DND-41 (cell line): ENCODE measurements around the gene ECE2.

ENCODE experiments used
- ATAC-seq: fragments of 200-7000 bp; cut with Tn5 transposase; 3 replicates; pipeline ENCODE4 v1.9.1; 2021; ENCODE audit warnings: low read depth; ENCODE audit not compliant: insufficient read depth
- DNase-seq: peaks from one replicate; pipeline ENCODE4 v3.0.0-alpha.2; 2020
- H2AFZ ChIP-seq: 2 replicates; pipeline ENCODE4 v1.6.0; 2012; ENCODE audit warnings: low read depth, low read length
- H3K27ac ChIP-seq: 2 replicates; pipeline ENCODE4 v1.5.1; 2012; ENCODE audit warnings: low read length, inconsistent platforms
- H3K27me3 ChIP-seq: fragments of 200-600 bp; sonication (generic); 2 replicates; pipeline ENCODE4 v1.6.0; 2012; ENCODE audit warnings: low read length, mild to moderate bottlenecking, inconsistent platforms; ENCODE audit not compliant: insufficient read depth, poor library complexity
- H3K36me3 ChIP-seq: 2 replicates; pipeline ENCODE4 v1.5.1; 2012; ENCODE audit warnings: low read length, inconsistent platforms; ENCODE audit not compliant: insufficient read depth
- H3K4me1 ChIP-seq: 2 replicates; pipeline ENCODE4 v1.5.1; 2012; ENCODE audit warnings: mild to moderate bottlenecking, low read length; ENCODE audit not compliant: insufficient read depth
- H3K4me2 ChIP-seq: 2 replicates; pipeline ENCODE4 v1.6.0; 2012; ENCODE audit warnings: mild to moderate bottlenecking, moderate library complexity, low read length, inconsistent platforms; ENCODE audit not compliant: insufficient read depth
- H3K4me3 ChIP-seq, 2 experiments: fragments of 200-600 bp in 1 of 2; shearing (Covaris generic) in 1 of 2; 2 replicates each; pipeline ENCODE4 v1.5.1; 2012 to 2016; ENCODE audit warnings: inconsistent platforms in 2 of 2, low read length in 2 of 2, mild to moderate bottlenecking in 2 of 2, low read depth in 1 of 2, moderate library complexity in 1 of 2
- H3K79me2 ChIP-seq: 2 replicates; pipeline ENCODE4 v1.6.0; 2012; ENCODE audit warnings: low read length, inconsistent platforms; ENCODE audit not compliant: insufficient read depth
- H3K9ac ChIP-seq: 2 replicates; pipeline ENCODE4 v1.6.0; 2012; ENCODE audit warnings: low read depth, mild to moderate bottlenecking, inconsistent platforms, low read length, moderate library complexity
- H3K9me3 ChIP-seq: 2 replicates; pipeline ENCODE4 v1.5.1; 2012; ENCODE audit warnings: low read length, moderate library complexity, mild to moderate bottlenecking, inconsistent platforms; ENCODE audit not compliant: insufficient read depth, severe bottlenecking
- H4K20me1 ChIP-seq: 2 replicates; pipeline ENCODE4 v1.6.0; 2012; ENCODE audit warnings: low read length; ENCODE audit not compliant: insufficient read depth
- EZH2 ChIP-seq: IDR thresholded peaks from 3 replicates; pipeline ENCODE4 v1.6.1; 2012; ENCODE audit warnings: borderline replicate concordance, low read depth, mild to moderate bottlenecking, moderate library complexity, low read length, inconsistent platforms; ENCODE audit not compliant: severe bottlenecking
- TF ChIP-seq, protein P1 (sequence below): IDR thresholded peaks from 2 replicates; pipeline ENCODE4 v1.5.1; 2012; ENCODE audit warnings: borderline replicate concordance, low read length, moderate library complexity, mild to moderate bottlenecking; ENCODE audit not compliant: poor library complexity, severe bottlenecking; ENCODE audit errors: extremely low read depth

Gene ECE2

DNA sequence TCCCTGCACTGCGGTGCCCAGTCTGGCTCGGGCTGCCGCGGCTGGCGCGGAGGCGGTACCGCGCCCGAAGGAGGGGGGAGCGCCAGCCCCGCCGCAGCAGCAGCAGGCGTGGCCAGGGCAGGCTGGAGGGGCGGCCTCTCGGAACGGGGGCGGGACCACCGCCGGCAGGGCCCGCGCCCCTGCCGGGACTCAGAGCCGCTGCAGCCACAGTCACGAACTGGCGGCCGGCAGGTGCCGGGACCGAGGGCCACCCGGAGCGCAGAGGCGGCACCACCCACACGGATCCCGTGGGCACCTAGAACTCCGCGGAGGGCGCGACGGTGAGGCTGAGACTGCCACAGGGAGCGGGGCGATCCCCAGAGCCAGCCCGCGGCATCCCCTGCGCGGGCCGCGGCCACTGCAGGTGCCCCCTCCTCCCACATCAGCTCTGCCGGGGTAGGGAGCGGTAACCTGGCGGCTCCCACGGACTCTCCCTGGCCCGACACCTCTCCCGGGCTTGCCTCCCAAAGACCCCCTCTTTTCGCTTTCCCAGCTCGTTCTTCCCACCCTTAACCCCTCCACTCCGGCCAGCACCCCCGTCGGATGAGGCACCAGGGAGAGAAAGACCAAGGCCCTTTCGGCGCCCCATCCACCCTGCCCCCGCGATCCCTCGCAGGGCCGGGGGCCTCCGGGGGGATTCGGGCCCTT, 46.3 kb upstream of the ECE2 start, which contains the start of gene VWA5B2:
TSS of gene VWA5B2 (plus strand) at position 192 of the 687 bp plus-strand sequence. CDS start 944 bp downstream, outside the sequence.
- peak; percentile 97 for ATAC-seq
- Histone ChIP-seq H3K4me1 (peaks cover 18% of the 10 kb centered on the region), H3K36me3 (no peaks in the 10 kb centered on the region), H3K4me2 (peak within 1 kb of the TSS; percentile 84), H2AFZ (peak within 1 kb of the TSS; percentile 74), H3K27ac (no peak within 1 kb of the TSS), H3K9me3 (no peaks in the 10 kb centered on the region), H3K27me3 (peaks cover 45% of the 10 kb centered on the region), H4K20me1 (peaks cover 8% of the 10 kb centered on the region; the same call in 1 of the 2 replicates), H3K79me2 (no peaks in the 10 kb centered on the region), H3K9ac (peak within 1 kb of the TSS; percentile 41; the same call in 1 of the 2 replicates), H3K4me3 (peak within 1 kb of the TSS in 1 of 2 experiments; percentile 57; a peak in 3 of 4 replicates)
- TF ChIP-seq, protein P1, sequence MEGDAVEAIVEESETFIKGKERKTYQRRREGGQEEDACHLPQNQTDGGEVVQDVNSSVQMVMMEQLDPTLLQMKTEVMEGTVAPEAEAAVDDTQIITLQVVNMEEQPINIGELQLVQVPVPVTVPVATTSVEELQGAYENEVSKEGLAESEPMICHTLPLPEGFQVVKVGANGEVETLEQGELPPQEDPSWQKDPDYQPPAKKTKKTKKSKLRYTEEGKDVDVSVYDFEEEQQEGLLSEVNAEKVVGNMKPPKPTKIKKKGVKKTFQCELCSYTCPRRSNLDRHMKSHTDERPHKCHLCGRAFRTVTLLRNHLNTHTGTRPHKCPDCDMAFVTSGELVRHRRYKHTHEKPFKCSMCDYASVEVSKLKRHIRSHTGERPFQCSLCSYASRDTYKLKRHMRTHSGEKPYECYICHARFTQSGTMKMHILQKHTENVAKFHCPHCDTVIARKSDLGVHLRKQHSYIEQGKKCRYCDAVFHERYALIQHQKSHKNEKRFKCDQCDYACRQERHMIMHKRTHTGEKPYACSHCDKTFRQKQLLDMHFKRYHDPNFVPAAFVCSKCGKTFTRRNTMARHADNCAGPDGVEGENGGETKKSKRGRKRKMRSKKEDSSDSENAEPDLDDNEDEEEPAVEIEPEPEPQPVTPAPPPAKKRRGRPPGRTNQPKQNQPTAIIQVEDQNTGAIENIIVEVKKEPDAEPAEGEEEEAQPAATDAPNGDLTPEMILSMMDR, result peak; percentile 37
- TF ChIP-seq EZH2, result peak; percentile 72
- DNase-seq, result peak; percentile 79

DNA sequence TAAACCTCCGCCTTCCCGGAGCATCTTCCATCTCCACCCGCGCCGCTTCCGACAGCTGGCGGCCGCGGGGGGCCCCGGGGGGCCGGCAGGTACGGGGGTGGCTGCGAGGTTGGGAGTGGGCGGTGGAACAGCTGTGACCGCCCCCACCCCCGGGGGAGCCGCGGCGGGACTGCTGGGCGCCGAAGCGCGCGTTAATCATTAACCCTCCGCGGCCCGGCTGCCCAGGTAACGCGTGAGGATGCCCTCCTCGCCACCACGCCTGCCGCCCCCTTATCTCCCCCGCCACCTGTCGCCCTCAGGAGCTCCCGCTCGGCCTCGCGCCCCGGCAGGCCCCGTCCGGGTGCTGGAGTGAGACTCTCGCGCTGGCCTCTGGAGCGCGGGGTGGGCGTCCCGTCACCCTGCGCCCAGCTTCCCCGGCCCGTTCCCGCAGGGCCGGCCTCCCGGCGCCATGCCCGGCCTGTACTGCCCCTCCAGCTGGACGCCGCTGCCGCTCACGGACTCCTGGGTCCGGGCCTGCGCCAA, 45.7 kb upstream of the ECE2 start:
- H3K9ac ChIP-seq, result peak overlapping the region; percentile 41; the same call in 1 of the 2 replicates
- peaks cover 8% of the 10 kb centered on the region; the same call in 1 of the 2 replicates for H4K20me1 ChIP-seq
- peak overlapping the region in 1 of 2 experiments; percentile 57; a peak in 3 of 4 replicates for H3K4me3 ChIP-seq
- H3K36me3 ChIP-seq, result no peaks in the 10 kb centered on the region
- no peak for ATAC-seq
- peaks cover 44% of the 10 kb centered on the region for H3K27me3 ChIP-seq
- peaks cover 18% of the 10 kb centered on the region for H3K4me1 ChIP-seq
- H3K9me3 ChIP-seq, result no peaks in the 10 kb centered on the region
- TF ChIP-seq, protein P1, result no peak
- no peak for TF ChIP-seq EZH2
- no peak overlapping the region for H2AFZ ChIP-seq
- H3K79me2 ChIP-seq, result no peaks in the 10 kb centered on the region
- H3K4me2 ChIP-seq, result peak overlapping the region; percentile 84
- H3K27ac ChIP-seq, result no peak overlapping the region
- DNase-seq, result no peak

DNA sequence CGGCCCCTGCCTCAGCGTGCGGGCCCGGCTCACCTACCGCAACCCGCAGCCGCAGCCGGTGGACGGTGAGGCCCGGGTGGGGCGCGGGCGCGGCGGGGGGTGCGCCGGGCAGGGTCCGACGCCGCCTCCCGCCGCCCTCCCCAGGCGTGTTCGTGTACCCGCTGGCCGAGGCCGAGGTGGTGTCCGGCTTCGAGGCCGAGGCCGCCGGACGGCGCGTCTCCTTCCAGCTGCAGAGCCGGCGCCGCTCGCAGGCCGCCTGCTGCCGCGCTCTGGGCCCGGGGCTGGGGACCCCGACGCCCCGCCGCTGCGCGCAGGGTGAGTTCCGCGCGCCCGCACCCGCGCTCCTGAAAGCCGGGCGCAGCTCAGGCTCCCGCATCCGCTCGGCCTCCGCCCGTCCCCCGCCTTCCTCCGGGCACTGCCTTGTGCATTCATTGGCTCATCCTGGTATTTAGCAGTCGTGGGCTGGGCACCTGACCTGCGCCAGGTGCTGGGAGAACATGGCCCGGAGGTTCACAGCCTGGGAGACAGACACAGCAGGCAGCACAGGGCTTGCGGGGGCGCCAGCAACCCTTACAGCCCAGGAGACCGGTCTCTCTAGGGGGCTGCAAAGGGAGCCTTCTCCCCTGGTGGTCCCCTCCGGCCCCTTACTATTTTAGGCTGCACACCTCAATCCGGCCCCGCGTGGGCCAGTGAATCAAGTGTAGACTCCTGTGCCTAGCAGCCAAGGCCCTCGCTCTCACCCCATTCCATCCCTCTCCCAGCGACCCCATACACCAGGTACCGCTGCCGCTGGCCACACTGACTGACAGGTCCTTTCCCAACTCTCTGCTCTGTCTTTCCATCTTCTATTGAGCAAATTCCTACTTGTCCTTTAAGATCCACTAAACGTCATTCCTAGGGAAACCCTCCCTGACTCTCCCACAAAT, 45.0 kb upstream of the ECE2 start:
- Histone ChIP-seq H3K4me2 (no peak overlapping the region), H3K4me3 (no peak overlapping the region), H3K79me2 (no peaks in the 10 kb centered on the region), H3K36me3 (no peaks in the 10 kb centered on the region), H3K4me1 (peaks cover 18% of the 10 kb centered on the region), H3K27me3 (peaks cover 42% of the 10 kb centered on the region), H3K9ac (no peak overlapping the region), H3K27ac (no peak overlapping the region), H2AFZ (no peak overlapping the region), H4K20me1 (peaks cover 8% of the 10 kb centered on the region; the same call in 1 of the 2 replicates), H3K9me3 (no peaks in the 10 kb centered on the region)
- no peak for DNase-seq
- no peak for TF ChIP-seq EZH2
- TF ChIP-seq, protein P1, result no peak
- ATAC-seq, result no peak
